HCT116 (cell line): ENCODE measurements around the gene ZNF423.

ENCODE experiments used
- ATF3 ChIP-seq: IDR thresholded peaks from 2 replicates; pipeline ENCODE4 v1.6.1; 2012
- CTCF ChIP-seq, 3 experiments: fragments of 200-600 bp in 1 of 3; sonication (generic) in 1 of 3; IDR thresholded peaks in 2 of 3; conservative IDR thresholded peaks in 1 of 3; 2 replicates each; pipeline ENCODE4 v1.5.1; 2012 to 2017; ENCODE audit warnings: low read depth in 2 of 3, low read length in 2 of 3, antibody characterized with exemption in 1 of 3, borderline replicate concordance in 1 of 3, control low read depth in 1 of 3, mild to moderate bottlenecking in 1 of 3, mixed read lengths in 1 of 3, mixed run types in 1 of 3, moderate library complexity in 1 of 3; ENCODE audit not compliant: insufficient read depth in 1 of 3
- EZH2 ChIP-seq: fragments of 200-600 bp; sonication (generic); IDR thresholded peaks from 2 replicates; pipeline ENCODE4 v1.6.1; 2017; ENCODE audit warnings: antibody characterized with exemption, mixed run types
- MAX ChIP-seq: IDR thresholded peaks from 2 replicates; pipeline ENCODE4 v1.6.1; 2012
- POLR2A ChIP-seq: IDR thresholded peaks from 2 replicates; pipeline ENCODE4 v1.7.0; 2011; ENCODE audit warnings: borderline replicate concordance; ENCODE audit not compliant: insufficient read depth, insufficient read length; ENCODE audit errors: extremely low read depth
- POLR2AphosphoS5 ChIP-seq: IDR thresholded peaks from 2 replicates; pipeline ENCODE4 v1.6.1; 2011; ENCODE audit warnings: mild to moderate bottlenecking, low read depth, low read length, moderate library complexity
- REST ChIP-seq: IDR thresholded peaks from 2 replicates; pipeline ENCODE4 v1.6.1; 2012; ENCODE audit warnings: low read depth

GRCh38 chr16:49513040-49513439, 342.9 kb downstream of the ZNF423 start:
- TF ChIP-seq POLR2AphosphoS5, result no peak
- peak; percentile 12 to 41 (median 27); a peak in 3 of 6 replicates for TF ChIP-seq CTCF (IDR thresholded peaks at IDR 0.05 in 2 of 3, conservative IDR thresholded peaks at IDR 0.05 in 1 of 3; ENCODE audit: borderline replicate concordance in 1 of 3, insufficient read depth in 1 of 3, low read depth in 2 of 3, low read length in 2 of 3)
- TF ChIP-seq ATF3, result no peak
- no peak for TF ChIP-seq EZH2
- no peak for TF ChIP-seq REST
- TF ChIP-seq POLR2A, result no peak
- no peak for TF ChIP-seq MAX
